DND-41 (cell line): Measurements from ENCODE around the gene PJA1.

Experiments
- CTCF ChIP-seq: IDR thresholded peaks from 2 replicates; pipeline ENCODE4 v1.5.1; 2012; ENCODE audit warnings: borderline replicate concordance, low read length, moderate library complexity, mild to moderate bottlenecking; ENCODE audit not compliant: poor library complexity, severe bottlenecking; ENCODE audit errors: extremely low read depth
- EZH2 ChIP-seq: IDR thresholded peaks from 3 replicates; pipeline ENCODE4 v1.6.1; 2012; ENCODE audit warnings: borderline replicate concordance, low read depth, mild to moderate bottlenecking, moderate library complexity, low read length, inconsistent platforms; ENCODE audit not compliant: severe bottlenecking

- TF ChIP-seq CTCF (no peak), EZH2 (no peak)
Observed at GRCh38 chrX:69148946-69149345, 16.3 kb downstream of the PJA1 start.
